Measurements from ENCODE around the gene APIP. TPM values are rescaled to one million over a fixed set of nuclear protein-coding genes. Genes with fewer than 3 reads are reported as not detected.
A peak's percentile ranks its signal among the peaks of the same experiment; 100 is the strongest.
"Not testable (repeated sequence)": the region's sequence is repeated elsewhere in the genome, so short reads cannot be mapped to it uniquely, and the experiment has no call there.

The APIP gene
- total RNA-seq, 1 donor from 2014 or later = 25.1 TPM

DNA sequence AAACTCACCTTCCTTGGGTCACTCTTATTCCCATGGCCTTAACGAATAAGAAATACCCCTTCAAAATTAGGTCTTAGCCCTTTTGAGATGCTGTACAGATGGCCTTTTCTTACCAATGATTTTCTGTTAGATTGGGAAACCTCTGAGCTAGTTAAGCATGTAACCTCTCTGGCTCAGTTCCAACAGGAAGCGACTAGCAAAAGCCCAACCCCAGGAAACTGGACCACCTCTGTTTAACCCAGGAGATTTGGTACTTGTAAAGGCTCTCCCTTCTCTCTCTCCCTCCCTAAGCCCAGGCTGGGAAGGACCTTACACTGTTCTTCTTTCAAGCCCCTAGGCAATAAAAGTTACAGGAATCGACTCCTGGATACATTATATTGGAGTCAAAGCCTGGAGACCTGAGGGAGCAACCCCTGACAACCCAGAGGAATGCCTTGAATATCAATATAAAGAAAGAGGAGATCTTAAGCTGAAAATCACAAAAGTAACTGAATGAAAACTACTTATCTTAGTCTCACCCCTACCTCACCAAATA, 11.7 kb downstream of the APIP start:
- no peak overlapping the region for H3K4me3 Mint-ChIP-seq
- H3K36me3 Mint-ChIP-seq (ENCODE audit: low read depth) = peaks cover 64% of the 10 kb centered on the region

DNA sequence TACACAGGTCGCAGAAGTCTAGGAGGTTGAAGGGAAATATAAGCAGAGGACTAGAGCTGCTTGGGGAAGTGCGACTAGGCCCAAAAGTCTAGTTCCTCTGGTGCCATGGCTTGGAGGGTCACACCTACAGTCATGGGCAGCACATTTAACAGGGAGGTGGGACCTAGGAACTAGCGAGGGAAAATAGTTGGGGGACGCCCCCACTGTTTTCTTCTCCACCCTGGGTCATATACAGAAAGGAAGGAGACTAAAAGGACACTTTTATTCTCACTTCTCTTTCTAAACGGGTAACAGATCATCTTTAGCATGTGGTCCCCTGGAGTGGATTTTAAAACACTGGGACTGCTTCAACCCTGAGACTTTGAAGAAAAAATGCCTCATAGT, 16.6 kb downstream of the APIP start:
- Mint-ChIP-seq H3K27me3 (ENCODE audit: low read depth) (no peaks in the 10 kb centered on the region), H3K36me3 (ENCODE audit: low read depth) (peaks cover 68% of the 10 kb centered on the region), H3K4me3 (no peak overlapping the region), H3K9me3 (peaks cover 25% of the 10 kb centered on the region), H3K4me1 (no peaks in the 10 kb centered on the region), H3K27ac (ENCODE audit: unreplicated experiment) (no peak overlapping the region)
- TF ChIP-seq, protein P1, sequence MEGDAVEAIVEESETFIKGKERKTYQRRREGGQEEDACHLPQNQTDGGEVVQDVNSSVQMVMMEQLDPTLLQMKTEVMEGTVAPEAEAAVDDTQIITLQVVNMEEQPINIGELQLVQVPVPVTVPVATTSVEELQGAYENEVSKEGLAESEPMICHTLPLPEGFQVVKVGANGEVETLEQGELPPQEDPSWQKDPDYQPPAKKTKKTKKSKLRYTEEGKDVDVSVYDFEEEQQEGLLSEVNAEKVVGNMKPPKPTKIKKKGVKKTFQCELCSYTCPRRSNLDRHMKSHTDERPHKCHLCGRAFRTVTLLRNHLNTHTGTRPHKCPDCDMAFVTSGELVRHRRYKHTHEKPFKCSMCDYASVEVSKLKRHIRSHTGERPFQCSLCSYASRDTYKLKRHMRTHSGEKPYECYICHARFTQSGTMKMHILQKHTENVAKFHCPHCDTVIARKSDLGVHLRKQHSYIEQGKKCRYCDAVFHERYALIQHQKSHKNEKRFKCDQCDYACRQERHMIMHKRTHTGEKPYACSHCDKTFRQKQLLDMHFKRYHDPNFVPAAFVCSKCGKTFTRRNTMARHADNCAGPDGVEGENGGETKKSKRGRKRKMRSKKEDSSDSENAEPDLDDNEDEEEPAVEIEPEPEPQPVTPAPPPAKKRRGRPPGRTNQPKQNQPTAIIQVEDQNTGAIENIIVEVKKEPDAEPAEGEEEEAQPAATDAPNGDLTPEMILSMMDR (conservative IDR thresholded peaks at IDR 0.05) = no peak
- DNase-seq (ENCODE audit: low read depth, low spot score) = peak; percentile 3

More for the DNA sequence above, 11.7 kb downstream of the APIP start:
- Mint-ChIP-seq H3K9me3 (peaks cover 30% of the 10 kb centered on the region), H3K4me1 (no peaks in the 10 kb centered on the region), H3K27ac (ENCODE audit: unreplicated experiment) (no peak overlapping the region), H3K27me3 (ENCODE audit: low read depth) (no peaks in the 10 kb centered on the region)
- no peak for DNase-seq (ENCODE audit: low read depth, low spot score)
- TF ChIP-seq, protein P1 (conservative IDR thresholded peaks at IDR 0.05) = no peak

DNA sequence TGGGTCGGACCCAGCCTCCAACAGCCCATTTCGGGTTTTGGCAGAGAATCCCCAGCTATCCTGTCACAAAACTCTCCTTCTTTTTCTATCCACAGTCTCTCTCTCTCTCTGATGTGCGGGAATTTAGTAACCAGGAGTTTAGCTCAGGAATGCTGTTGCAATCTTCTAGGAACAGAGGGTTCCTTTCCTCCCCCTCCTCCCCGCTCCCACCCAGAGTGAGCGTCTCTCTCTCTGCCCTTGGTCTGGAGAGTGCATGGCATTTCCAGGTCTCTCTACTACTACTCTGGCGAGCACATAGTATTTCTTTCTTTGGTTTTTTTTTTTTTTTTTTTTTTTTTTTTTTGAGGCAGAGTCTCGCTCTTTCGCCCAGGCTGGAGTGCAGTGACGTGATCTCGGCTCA, 17.7 kb downstream of the APIP start:
- Mint-ChIP-seq H3K4me3 (no peak overlapping the region), H3K27ac (ENCODE audit: unreplicated experiment) (peak overlapping the region; percentile 59), H3K9me3 (peaks cover 20% of the 10 kb centered on the region), H3K27me3 (ENCODE audit: low read depth) (no peaks in the 10 kb centered on the region), H3K36me3 (ENCODE audit: low read depth) (peaks cover 59% of the 10 kb centered on the region), H3K4me1 (no peaks in the 10 kb centered on the region)
- TF ChIP-seq, protein P1 (conservative IDR thresholded peaks at IDR 0.05) = no peak
- DNase-seq (ENCODE audit: low read depth, low spot score) = no peak

DNA sequence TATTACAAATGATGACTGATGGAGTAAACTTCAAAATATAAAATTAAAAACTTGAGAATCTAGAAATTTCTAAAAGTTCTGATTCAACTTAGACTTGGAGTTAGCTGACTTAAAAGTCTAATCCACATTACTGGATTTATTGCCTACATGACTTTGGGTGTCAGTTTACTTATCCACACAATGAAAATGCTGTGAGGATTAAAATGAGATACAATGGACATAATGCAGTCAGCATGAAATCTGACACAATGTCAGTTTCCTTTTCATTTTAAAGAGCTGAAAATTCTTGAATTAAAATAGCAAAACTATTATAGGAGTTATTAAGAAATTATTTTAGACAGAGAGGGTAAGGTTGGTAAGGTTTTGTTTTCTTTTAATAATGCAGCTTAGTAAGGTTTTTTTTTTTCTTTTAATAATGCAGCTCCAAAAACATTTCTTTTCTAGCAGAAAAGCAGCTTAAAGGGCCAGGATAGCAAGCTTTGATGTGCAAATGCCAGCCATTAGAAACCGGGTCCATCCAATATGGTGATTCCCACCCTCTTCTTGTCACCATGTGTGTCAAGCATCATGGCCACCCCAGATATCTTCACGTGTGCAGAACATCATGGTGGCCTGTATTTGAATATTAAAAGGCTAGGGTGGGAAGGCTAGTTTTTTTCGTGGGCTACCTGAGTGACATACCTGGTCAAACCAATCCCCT, 18.9 kb downstream of the APIP start:
- Mint-ChIP-seq H3K36me3 (ENCODE audit: low read depth) (peaks cover 53% of the 10 kb centered on the region), H3K27ac (ENCODE audit: unreplicated experiment) (no peak overlapping the region), H3K9me3 (peaks cover 16% of the 10 kb centered on the region), H3K4me1 (no peaks in the 10 kb centered on the region), H3K27me3 (ENCODE audit: low read depth) (no peaks in the 10 kb centered on the region), H3K4me3 (no peak overlapping the region)
- TF ChIP-seq, protein P1 (conservative IDR thresholded peaks at IDR 0.05) = no peak
- no peak for DNase-seq (ENCODE audit: low read depth, low spot score)

DNA sequence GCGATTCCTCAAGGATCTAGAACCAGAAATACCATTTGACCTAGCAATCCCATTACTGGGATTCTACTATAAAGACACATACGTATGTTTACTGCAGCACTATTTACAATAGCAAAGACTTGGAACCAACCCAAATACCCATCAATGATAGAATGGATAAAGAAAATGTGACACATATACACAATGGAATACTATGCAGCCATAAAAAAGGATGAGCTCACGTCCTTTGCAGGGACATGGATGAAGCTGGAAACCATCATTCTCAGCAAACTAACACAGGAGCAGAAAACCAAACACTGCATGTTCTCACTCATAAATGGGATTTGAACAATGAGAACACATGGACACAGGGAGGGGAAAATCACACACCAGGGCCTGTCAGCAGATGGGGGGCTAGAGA, 20.0 kb downstream of the APIP start:
- Mint-ChIP-seq H3K36me3 (ENCODE audit: low read depth) (peaks cover 45% of the 10 kb centered on the region), H3K27ac (ENCODE audit: unreplicated experiment) (peak overlapping the region; percentile 43)
- not testable (repeated sequence) for H3K27me3 Mint-ChIP-seq (ENCODE audit: low read depth)

DNA sequence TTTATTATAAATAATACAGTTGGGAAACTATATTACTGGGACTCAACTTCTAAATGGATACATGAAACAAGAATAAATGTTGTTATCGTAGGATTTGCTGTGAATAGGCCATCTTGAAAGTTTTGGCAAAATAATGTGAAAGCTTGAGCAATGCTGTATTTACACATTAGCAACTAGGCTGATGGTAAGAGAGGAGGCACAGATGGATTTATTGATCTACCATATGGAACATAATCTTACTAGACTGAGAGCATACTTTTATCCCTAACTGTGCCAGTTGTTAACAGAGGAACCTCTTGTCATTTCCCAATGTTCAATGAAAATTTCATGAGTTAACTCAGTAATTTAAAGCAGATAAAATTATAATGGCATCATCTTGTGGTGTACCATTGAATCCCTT, 22.8 kb downstream of the APIP start:
- Mint-ChIP-seq H3K9me3 (peaks cover 9% of the 10 kb centered on the region), H3K27me3 (ENCODE audit: low read depth) (no peaks in the 10 kb centered on the region), H3K27ac (ENCODE audit: unreplicated experiment) (no peak overlapping the region), H3K36me3 (ENCODE audit: low read depth) (peaks cover 23% of the 10 kb centered on the region), H3K4me1 (peaks cover 5% of the 10 kb centered on the region), H3K4me3 (no peak overlapping the region)
- TF ChIP-seq, protein P1 (conservative IDR thresholded peaks at IDR 0.05) = no peak
- no peak for DNase-seq (ENCODE audit: low read depth, low spot score)

More for the DNA sequence above, 20.0 kb downstream of the APIP start:
- not testable (repeated sequence) for H3K4me3 Mint-ChIP-seq; DNase-seq (ENCODE audit: low read depth, low spot score); H3K4me1 Mint-ChIP-seq
- peaks cover 16% of the 10 kb centered on the region for H3K9me3 Mint-ChIP-seq
